DMS114 treated with DMSO at 0.1 percent for 48 hours (cell line): ENCODE measurements around the gene POC5.
"Not testable (repeated sequence)": the region's sequence is repeated elsewhere in the genome, so short reads cannot be mapped to it uniquely, and the experiment has no call there.

Experiments
- DNase-seq: peaks from one replicate; lab custom pipeline; 2025; ENCODE audit not compliant: unreplicated experiment; lab: John Stamatoyannopoulos, UW

The POC5 gene

GRCh38 chr5:75717082-75717922, at the start of gene POC5:
Gene POC5 (minus strand): TSS chr5:75717437. CDS start chr5:75712937, 4,500 bp downstream.
- DNase-seq, result peak; percentile 97

- DNase-seq, result no peak
Measured at GRCh38 chr5:75758116-75758515, 40.9 kb upstream of the POC5 start.

GRCh38 chr5:75756981-75757380, 39.7 kb upstream of the POC5 start:
- DNase-seq, result no peak

- DNase-seq, result no peak
Measured at GRCh38 chr5:75756211-75756610, 39.0 kb upstream of the POC5 start.

GRCh38 chr5:75753182-75753581, 35.9 kb upstream of the POC5 start:
- DNase-seq, result no peak

- DNase-seq, result no peak
Measured at GRCh38 chr5:75744355-75744754, 27.1 kb upstream of the POC5 start.

GRCh38 chr5:75736273-75736672, 19.0 kb upstream of the POC5 start:
- DNase-seq, result no peak

- peak; percentile 43 for DNase-seq
Measured at GRCh38 chr5:75734913-75735789, 17.9 kb upstream of the POC5 start.

- no peak for DNase-seq
Measured at GRCh38 chr5:75733767-75734166, 16.5 kb upstream of the POC5 start.

GRCh38 chr5:75731515-75731914, 14.3 kb upstream of the POC5 start:
- DNase-seq, result not testable (repeated sequence)

GRCh38 chr5:75729321-75729720, 12.1 kb upstream of the POC5 start:
- no peak for DNase-seq

GRCh38 chr5:75727931-75728330, 10.7 kb upstream of the POC5 start:
- no peak for DNase-seq

- not testable (repeated sequence) for DNase-seq
Measured at GRCh38 chr5:75726224-75726623, 9.0 kb upstream of the POC5 start.

GRCh38 chr5:75723378-75723777, 6.1 kb upstream of the POC5 start:
- no peak for DNase-seq

GRCh38 chr5:75721573-75721972, 4.3 kb upstream of the POC5 start:
- DNase-seq, result no peak

GRCh38 chr5:75720882-75721281, 3.6 kb upstream of the POC5 start:
- no peak for DNase-seq

- DNase-seq, result no peak
Measured at GRCh38 chr5:75716715-75717081, 539 bp downstream of the POC5 start.

GRCh38 chr5:75712091-75712490, 5.1 kb downstream of the POC5 start:
- no peak for DNase-seq

- no peak for DNase-seq
Measured at GRCh38 chr5:75711151-75711550, 6.1 kb downstream of the POC5 start.

- DNase-seq, result no peak
Measured at GRCh38 chr5:75710637-75711036, 6.6 kb downstream of the POC5 start.

GRCh38 chr5:75707911-75708509, 9.2 kb downstream of the POC5 start:
- DNase-seq, result no peak

- no peak for DNase-seq
Measured at GRCh38 chr5:75706775-75707174, 10.5 kb downstream of the POC5 start.
